Medulla oblongata (tissue), 1 donor: ENCODE data around the gene ANKRD28.
"Not testable (repeated sequence)": the region's sequence is repeated elsewhere in the genome, so short reads cannot be mapped to it uniquely, and the experiment has no call there.

Experiments
- DNase-seq: peaks from one replicate; pipeline ENCODE4 v3.0.0-alpha.2; 2015; ENCODE audit errors: extremely low spot score

The ANKRD28 gene

DNA sequence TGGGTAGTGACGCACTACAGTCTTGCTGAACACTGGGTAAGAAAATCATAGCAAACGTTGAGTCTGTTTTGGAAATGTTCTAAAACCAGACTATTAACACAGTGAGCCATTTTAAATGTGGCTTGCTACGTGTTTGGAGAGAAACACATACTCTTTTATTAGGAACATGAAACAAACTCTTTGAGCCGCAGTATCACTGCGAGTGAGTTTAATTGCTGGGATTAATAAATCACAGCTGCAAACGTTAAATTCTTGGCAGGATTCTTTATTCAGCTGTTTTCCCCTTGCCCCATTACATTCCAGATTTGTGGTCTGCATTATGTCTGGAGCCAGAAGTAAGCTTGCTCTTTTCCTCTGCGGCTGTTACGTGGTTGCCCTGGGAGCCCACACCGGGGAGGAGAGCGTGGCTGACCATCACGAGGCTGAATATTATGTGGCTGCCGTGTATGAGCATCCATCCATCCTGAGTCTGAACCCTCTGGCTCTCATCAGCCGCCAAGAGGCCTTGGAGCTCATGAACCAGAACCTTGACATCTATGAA, 162.6 kb downstream of the ANKRD28 start:
- peak; percentile 60 for DNase-seq

DNA sequence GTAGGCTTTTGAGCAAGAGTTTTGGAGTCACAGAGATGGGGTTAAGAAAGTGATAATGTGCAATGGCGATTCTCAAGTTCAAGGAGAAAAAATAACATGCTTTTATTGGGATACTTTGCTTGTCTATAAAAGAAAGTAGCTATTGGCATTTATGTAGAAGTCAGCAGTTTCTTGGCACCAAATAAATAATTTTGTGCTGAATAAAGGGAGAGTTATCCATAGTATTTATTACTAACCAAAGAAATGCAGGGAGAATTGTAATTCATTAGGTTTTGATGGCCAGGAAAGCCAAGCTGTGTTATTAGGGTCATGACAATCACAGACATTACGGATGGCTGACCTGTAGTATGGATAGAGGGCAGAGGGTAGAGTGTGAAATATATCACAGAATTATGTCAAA, 163.1 kb downstream of the ANKRD28 start:
- no peak for DNase-seq

DNA sequence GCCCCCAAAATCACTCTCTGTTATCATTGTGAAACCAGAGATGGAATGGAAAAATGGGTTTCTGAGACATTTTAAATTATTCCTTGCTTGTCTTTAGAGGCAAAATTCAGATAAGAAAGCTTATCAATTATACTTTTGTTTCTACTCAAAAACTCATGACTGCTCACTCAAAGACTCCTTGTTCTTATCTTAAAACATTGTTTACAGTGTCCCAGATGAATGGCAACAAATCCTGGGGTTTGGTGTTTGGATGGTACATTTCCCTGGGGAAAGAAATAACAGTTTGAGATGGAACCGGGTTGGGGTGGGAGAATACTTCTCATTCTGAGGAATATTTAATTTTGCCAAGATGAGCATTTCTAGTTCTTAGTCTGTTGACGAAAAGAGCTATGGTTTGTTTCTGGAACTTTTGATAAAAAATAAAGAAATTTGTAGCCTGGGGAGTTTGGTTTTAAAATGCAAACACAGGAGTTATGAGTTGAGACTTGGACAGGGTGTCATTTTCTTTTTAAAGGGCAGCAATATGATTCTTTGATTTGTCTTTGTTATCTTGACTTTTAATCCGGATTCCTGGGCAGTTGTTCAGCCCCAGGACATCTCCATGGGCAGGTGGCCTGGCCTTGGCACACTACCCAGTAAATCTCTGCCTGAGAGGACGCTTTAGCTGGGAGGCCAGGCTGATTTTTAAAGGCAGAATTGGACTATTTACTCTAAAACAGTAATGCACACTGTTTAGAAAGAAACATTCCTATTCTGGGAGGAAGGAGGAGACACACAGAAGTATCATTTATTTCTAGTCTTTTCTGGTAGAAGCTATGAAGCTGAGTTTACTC, 163.8 kb downstream of the ANKRD28 start:
- DNase-seq: peak; percentile 59

DNA sequence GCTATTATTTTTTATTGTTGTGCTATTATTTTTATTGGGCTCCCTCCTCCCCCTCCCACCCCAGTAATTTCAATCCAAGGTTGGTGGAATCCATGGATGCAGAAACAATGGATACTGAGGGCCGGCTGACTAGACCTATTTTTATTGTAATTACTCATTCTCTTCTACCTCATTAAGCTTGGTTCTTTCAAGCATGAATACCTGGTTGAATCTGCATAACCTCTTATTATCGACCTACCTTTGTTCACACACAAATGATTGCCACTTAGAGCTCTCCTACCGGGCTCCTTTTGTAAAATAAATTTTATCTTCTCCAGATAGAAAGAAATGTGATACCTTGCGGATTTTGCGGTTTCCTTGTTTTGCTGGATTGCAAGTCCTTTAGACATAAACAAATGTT, 164.6 kb downstream of the ANKRD28 start:
- no peak for DNase-seq

DNA sequence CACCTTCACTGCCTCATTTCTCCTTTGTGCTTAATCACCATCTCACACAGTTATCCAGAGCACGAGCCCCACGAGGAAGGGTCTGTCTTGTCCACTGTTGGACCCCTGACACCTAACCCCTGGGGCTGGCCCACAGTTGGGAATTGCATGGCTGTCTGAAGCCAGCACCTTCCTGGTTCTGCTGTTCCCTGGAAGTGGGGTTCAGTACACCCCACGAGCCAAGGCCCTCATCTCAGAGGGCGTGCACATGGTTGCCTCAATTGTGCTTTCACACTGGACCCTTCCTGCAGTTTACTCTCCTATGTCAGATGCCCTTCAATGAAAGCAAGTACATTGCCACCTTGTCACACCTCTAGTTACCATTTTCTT, 165.6 kb downstream of the ANKRD28 start:
- DNase-seq: no peak

DNA sequence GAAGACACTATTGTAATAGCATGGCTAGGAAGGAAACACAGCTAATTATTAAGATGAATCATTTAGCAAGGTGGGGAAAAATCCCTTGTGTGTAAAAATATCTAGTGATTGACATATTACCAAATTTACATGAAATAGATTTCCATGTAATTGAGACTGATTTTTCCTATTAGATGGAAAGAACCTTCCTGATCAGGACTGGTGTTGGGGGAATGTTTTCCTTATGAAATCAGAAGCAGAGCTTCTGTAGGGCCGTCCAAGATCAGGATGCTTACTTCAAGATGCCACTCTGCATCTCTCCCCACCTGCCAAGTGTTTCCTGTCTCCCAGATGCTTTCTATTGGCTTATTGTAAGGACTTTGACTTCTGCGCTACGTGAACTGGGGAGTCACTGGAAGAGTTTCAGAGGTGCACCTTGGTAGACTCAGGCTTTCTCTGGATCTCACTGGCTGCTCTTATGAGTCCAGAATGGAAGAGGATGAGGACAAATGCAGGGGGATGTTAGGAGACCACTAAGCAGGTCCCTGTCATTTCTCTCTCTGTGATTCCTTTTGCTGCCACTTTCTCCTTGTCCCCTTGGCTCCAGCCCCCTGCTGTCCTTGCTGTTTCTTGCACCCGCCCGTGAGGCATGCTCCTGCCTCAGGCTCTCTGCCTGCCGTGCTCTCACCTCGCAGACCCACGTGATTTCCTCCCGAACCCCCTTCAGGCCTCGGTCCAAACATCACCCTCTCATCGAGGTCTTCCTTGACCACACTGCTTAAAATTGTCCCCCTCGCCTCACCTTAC, 166.2 kb downstream of the ANKRD28 start:
- no peak for DNase-seq

DNA sequence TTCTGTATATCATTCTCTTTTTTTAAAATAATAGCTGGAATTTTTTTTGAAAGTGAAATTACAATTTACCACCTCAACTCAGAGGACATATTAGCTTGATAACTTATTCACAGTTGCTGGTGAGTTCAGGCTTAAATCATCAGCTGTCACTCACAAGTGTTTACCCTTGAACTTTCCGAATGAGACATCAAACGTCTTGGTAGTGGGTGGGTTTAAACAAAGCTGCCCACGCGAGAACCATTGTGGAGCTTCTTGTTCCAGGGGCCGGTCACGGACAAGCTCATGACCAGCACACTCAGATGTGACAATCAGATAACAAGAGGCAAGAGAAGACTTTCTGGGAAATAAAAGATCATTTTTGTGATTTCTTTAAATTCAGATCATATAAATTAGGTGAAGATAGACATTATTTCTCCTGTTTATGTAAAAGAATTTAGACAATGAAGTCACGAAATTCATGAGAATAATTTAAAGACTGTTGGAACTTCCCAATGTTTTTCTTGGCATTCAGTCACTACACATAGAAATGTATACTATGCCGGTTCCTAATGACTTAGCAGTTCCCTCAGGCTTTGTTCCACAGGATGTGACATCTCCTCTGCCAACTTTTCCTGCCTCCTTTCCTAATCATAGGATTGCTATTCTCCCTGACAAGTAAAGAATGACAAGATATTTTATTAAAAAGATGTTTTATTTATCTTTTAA, 167.0 kb downstream of the ANKRD28 start:
- DNase-seq: peak; percentile 66

DNA sequence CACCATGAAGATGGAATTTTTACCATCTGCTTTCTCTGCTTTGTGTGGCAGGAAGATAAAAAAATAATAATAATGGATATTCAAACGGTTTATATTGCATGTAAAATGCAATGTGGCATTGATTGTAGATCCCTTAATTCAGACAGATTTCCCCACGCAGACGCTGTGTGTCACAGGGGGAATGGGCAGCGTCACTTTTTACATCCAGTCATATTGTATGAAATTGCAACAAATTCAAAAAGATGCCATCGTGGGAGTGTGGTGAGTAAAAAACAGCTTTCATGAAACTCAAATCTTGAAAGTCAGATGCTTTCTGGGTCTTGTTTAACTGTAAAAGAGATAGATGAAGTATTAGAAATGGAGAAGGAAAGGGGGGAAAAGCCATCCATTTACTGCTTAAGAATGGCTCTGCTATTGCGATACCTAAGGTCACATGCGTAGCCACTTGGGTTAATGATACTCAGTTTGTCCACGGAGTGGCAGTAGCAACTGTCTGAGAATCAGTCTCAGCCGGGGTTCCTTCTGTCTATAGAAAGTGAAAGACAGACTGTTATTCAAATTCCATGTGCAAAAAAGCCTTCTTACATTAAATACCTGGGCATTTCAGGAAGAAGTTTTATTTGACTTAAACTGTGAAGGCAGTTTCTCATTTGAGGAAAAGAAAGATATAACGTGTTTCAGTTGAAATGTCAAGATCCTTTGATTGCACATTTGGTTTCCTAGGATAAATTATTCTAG, 167.8 kb downstream of the ANKRD28 start:
- DNase-seq: peak; percentile 95

DNA sequence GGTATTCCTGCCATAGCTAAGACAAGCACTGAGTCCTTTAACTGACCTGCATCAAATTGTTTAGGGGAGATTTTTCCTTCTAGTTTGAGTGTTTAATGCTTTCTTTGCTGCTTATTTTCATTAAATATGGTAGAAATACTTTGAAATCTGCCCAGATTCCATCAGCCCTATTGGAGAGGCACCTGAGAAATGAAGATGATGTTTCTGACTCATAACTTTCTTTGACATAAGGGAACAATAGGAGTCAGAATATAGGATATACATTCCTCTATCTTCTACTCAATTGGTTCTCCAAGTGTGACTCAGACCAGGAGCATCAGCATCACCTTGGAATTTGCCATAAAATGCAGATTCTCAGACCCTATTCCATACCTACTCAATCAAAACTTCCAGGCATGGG, 168.8 kb downstream of the ANKRD28 start:
- no peak for DNase-seq

DNA sequence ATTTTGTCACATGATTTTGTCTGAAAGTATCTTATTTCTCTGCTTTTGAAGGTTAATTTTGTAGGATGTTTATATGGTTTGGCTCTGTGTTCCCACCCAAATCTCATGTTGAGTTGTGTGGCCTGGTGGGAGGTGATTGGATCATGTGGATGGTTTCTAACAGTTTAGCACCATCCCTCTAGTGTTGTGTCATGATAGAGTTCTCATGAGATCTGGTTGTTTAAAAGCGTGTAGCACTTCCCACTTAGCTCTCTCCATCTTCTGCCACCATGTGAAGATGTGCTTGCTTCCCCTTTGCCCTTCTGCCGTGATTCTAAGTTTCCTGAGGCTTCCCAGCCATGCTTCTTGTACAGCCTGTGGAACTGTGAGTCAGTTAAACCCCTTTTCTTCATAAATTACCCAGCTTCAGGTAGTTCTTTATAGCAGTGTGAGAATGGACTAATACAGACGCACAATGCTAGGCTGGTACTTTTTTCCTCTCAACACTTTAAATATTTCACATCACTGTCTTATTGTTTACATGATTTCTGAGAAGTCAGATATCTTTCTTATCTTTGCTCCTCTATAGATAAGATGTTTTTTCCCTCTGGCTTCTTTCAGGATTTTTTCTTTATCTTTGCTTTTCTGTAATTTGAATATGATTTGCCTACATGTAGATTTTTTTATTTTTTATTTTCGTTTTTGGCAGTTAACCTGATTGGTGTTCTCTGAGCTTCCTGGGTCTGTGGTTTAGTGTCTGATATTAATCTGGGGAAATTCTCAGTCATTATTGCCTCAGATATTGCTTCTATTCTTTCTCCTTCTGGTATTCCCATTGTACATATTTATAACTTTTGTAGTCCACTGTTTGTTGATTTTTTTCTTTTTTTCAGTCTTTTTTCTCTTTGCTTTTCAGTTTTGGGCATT, 174.0 kb downstream of the ANKRD28 start:
- DNase-seq: no peak

DNA sequence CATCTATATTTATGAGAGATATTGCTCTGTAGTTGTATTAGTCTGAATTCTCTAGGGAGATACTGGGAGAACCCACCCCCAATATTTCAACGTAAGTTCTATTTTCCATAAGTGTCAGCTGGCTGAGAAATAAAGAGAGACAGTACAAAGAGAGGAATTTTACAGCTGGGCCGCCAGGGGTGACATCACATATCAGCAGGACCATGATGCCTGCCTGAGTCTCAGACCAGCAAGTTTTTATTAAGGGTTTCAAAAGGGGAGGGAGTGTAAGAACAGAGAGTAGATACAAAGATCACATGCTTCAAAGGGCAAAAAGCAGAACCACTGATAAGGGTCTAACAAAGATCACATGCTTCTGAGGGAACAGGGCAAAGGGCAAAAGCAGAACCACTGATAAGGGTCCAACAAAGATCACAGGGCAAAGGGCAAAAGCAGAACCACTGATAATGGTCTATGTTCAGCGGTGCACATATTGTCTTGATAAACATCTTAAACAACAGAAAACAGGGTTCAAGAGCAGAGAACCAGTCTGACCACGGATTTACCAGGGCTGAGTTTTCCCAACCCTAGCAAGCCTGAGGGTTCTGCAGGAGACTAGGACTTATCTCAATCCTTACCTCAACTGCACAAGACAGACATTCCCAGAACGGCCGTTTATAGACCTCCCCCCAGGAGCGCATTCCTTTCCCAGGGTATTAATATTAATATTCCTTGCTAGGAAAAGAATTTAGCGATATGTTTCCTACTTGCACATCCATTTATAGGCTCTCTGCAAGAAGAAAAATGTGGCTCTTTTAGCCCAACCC, 177.9 kb downstream of the ANKRD28 start:
- DNase-seq: not testable (repeated sequence)
